ENCODE results near the gene FAM98A.

Gene FAM98A

DNA sequence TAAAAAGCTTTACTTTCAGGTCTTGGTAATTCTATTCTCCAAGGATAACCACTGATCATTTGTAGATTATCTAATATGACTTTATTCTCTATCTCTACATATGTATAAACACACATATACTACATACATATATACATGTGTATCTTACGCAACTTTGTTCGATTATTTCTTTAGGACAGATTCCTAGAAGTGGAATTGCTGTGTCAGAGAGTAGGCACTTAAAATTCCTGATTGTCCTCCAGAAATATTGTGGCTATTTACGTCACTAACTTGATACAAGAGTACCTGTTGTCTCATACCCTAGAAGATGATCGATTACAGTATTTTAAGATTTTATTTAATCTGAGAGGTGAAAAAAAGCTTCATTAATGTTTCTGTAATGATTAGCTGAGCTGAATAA is 57.9 kb downstream of the FAM98A start:
- ChIA-PET POLR2A (no interaction called here), CTCF (no interaction called here)
- Histone ChIP-seq H3K4me1 (ENCODE audit: control insufficient read depth, insufficient read depth, low read length) (no peaks in the 10 kb centered on the region), H3K4me3 (ENCODE audit: low read depth, low read length) (no peak overlapping the region), H3K27ac (ENCODE audit: extremely low read depth, low read depth, low read length) (no peak overlapping the region), H3K36me3 (ENCODE audit: control insufficient read depth in 2 of 2, insufficient read depth in 1 of 2, low read length in 2 of 2) (no peaks in the 10 kb centered on the region), H3K9me3 (ENCODE audit: control insufficient read depth, insufficient read depth, low read depth, low read length) (no peaks in the 10 kb centered on the region)
- TF ChIP-seq KLF1 (tag by site-specific recombination; IDR thresholded peaks at IDR 0.05) (no peak), ZNF416 (tag by site-specific recombination; IDR thresholded peaks at IDR 0.05) (no peak), ZNF621 (tag by site-specific recombination; IDR thresholded peaks at IDR 0.05) (no peak), ZBTB21 (tag by site-specific recombination; IDR thresholded peaks at IDR 0.05) (no peak), ZNF561 (tag by site-specific recombination; IDR thresholded peaks at IDR 0.05; ENCODE audit: borderline replicate concordance) (no peak), ZSCAN16 (tag by site-specific recombination; IDR thresholded peaks at IDR 0.05) (no peak), ZBTB20 (tag by site-specific recombination; IDR thresholded peaks at IDR 0.05) (no peak), ZNF146 (tag by site-specific recombination; IDR thresholded peaks at IDR 0.05) (no peak), ZNF600 (tag by site-specific recombination; IDR thresholded peaks at IDR 0.05) (no peak), KLF16 (tag by site-specific recombination; IDR thresholded peaks at IDR 0.05) (no peak), ZNF174 (tag by site-specific recombination; IDR thresholded peaks at IDR 0.05) (no peak)
- TF ChIP-seq, protein P1, sequence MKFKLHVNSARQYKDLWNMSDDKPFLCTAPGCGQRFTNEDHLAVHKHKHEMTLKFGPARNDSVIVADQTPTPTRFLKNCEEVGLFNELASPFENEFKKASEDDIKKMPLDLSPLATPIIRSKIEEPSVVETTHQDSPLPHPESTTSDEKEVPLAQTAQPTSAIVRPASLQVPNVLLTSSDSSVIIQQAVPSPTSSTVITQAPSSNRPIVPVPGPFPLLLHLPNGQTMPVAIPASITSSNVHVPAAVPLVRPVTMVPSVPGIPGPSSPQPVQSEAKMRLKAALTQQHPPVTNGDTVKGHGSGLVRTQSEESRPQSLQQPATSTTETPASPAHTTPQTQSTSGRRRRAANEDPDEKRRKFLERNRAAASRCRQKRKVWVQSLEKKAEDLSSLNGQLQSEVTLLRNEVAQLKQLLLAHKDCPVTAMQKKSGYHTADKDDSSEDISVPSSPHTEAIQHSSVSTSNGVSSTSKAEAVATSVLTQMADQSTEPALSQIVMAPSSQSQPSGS (tag by site-specific recombination; IDR thresholded peaks at IDR 0.05; ENCODE audit: low read depth), result no peak

GRCh38 chr2:33535421-33535820 is 63.7 kb downstream of the FAM98A start:
- H3K27ac ChIP-seq (ENCODE audit: extremely low read depth, low read depth, low read length), result no peak overlapping the region
- H3K4me3 ChIP-seq (ENCODE audit: low read depth, low read length), result no peak overlapping the region
- TF ChIP-seq TRIM28 (IDR thresholded peaks at IDR 0.05; ENCODE audit: borderline replicate concordance, low read length), result no peak
- no peak for TF ChIP-seq ZNF23 (tag by site-specific recombination; IDR thresholded peaks at IDR 0.05; ENCODE audit: borderline replicate concordance)
- TF ChIP-seq, protein P2, sequence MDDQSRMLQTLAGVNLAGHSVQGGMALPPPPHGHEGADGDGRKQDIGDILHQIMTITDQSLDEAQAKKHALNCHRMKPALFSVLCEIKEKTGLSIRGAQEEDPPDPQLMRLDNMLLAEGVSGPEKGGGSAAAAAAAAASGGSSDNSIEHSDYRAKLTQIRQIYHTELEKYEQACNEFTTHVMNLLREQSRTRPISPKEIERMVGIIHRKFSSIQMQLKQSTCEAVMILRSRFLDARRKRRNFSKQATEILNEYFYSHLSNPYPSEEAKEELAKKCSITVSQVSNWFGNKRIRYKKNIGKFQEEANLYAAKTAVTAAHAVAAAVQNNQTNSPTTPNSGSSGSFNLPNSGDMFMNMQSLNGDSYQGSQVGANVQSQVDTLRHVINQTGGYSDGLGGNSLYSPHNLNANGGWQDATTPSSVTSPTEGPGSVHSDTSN (CRISPR knock-in tag; IDR thresholded peaks at IDR 0.05), result no peak
- no peak for TF ChIP-seq ZNF843 (tag by site-specific recombination; IDR thresholded peaks at IDR 0.05)
- no peak for TF ChIP-seq ZNF404 (tag by site-specific recombination; IDR thresholded peaks at IDR 0.05)
- TF ChIP-seq ZNF37A (tag by site-specific recombination; IDR thresholded peaks at IDR 0.05), result no peak
- no peak for TF ChIP-seq ZNF777 (tag by site-specific recombination; IDR thresholded peaks at IDR 0.05; ENCODE audit: borderline replicate concordance)
- TF ChIP-seq ZNF391 (tag by site-specific recombination; IDR thresholded peaks at IDR 0.05; ENCODE audit: borderline replicate concordance, low read depth), result no peak
- TF ChIP-seq ZNF416 (tag by site-specific recombination; IDR thresholded peaks at IDR 0.05), result no peak
- TF ChIP-seq ZNF785 (tag by site-specific recombination; IDR thresholded peaks at IDR 0.05), result no peak
- TF ChIP-seq SETDB1 (IDR thresholded peaks at IDR 0.05; ENCODE audit: insufficient read length, low read length), result no peak
- no peak for TF ChIP-seq ZNF704 (tag by site-specific recombination; IDR thresholded peaks at IDR 0.05)
- TF ChIP-seq ZNF558 (tag by site-specific recombination; IDR thresholded peaks at IDR 0.05), result no peak
- TF ChIP-seq ZNF140 (tag by site-specific recombination; IDR thresholded peaks at IDR 0.05), result no peak
- TF ChIP-seq ZNF138 (tag by site-specific recombination; IDR thresholded peaks at IDR 0.05; ENCODE audit: borderline replicate concordance), result no peak
- TF ChIP-seq, protein P1 (tag by site-specific recombination; IDR thresholded peaks at IDR 0.05; ENCODE audit: low read depth), result no peak
- no peak for TF ChIP-seq ZNF792 (tag by site-specific recombination; IDR thresholded peaks at IDR 0.05)
- no peaks in the 10 kb centered on the region for H3K36me3 ChIP-seq (ENCODE audit: control insufficient read depth in 2 of 2, insufficient read depth in 1 of 2, low read length in 2 of 2)
- ChIA-PET CTCF (interaction anchor here (1.3 kb wide), 1 partner anchor 60 kb away, joined by 3 read pairs; no protein-coding TSS in a partner anchor), POLR2A (no interaction called here)
- no peaks in the 10 kb centered on the region for H3K9me3 ChIP-seq (ENCODE audit: control insufficient read depth, insufficient read depth, low read depth, low read length)
- H3K4me1 ChIP-seq (ENCODE audit: control insufficient read depth, insufficient read depth, low read length), result no peaks in the 10 kb centered on the region
